SU-DHL-6 (cell line): ENCODE measurements around the gene AMN.

Experiments used
- EZH2phosphoT487 ChIP-seq: fragments of 200-600 bp; sonication (generic), shearing (Covaris generic); conservative IDR thresholded peaks from 2 replicates; pipeline ENCODE4 v1.6.1; 2018; ENCODE audit warnings: mild to moderate bottlenecking, antibody characterized with exemption, low read length, moderate library complexity, mixed read lengths
- TF ChIP-seq, protein P1 (sequence below): fragments of 200-600 bp; sonication (generic); IDR thresholded peaks from one replicate; pipeline ENCODE4 v1.5.1; 2017; ENCODE audit warnings: antibody characterized with exemption, mild to moderate bottlenecking, low read length, moderate library complexity; ENCODE audit not compliant: insufficient read depth, poor library complexity, severe bottlenecking

DNA sequence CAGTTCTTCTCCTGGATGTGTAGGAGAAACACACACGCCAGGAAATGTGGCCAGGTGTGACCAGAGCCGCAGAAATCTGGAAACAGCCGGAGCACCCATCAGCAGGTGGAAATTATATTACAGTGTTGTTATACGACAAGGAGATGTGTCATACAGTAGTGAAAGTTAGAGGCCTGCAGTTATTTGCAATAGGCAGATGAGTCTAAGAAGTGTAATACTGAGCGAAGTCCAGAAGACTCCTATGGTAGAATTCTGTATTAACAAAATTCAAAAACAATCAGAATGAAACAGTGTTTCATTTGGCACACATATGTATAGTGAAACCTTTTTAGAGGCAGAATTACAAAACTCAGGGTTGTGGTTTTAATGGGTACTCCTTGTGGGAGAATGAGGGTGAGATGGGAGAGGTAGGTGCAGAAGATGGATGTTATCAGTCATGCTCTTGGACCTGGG lies 39.3 kb upstream of the AMN start:
- TF ChIP-seq, protein P1, sequence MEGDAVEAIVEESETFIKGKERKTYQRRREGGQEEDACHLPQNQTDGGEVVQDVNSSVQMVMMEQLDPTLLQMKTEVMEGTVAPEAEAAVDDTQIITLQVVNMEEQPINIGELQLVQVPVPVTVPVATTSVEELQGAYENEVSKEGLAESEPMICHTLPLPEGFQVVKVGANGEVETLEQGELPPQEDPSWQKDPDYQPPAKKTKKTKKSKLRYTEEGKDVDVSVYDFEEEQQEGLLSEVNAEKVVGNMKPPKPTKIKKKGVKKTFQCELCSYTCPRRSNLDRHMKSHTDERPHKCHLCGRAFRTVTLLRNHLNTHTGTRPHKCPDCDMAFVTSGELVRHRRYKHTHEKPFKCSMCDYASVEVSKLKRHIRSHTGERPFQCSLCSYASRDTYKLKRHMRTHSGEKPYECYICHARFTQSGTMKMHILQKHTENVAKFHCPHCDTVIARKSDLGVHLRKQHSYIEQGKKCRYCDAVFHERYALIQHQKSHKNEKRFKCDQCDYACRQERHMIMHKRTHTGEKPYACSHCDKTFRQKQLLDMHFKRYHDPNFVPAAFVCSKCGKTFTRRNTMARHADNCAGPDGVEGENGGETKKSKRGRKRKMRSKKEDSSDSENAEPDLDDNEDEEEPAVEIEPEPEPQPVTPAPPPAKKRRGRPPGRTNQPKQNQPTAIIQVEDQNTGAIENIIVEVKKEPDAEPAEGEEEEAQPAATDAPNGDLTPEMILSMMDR: no peak
- TF ChIP-seq EZH2phosphoT487: no peak
